Panc1 (cell line): ENCODE data around the gene FRMD1.

Experiments used
- POLR2AphosphoS5 ChIP-seq: IDR thresholded peaks from 2 replicates; pipeline ENCODE4 v1.6.1; 2012; ENCODE audit warnings: mild to moderate bottlenecking, low read depth, low read length, moderate library complexity
- SIN3A ChIP-seq: IDR thresholded peaks from 2 replicates; pipeline ENCODE4 v1.6.1; 2012; ENCODE audit warnings: low read depth, mild to moderate bottlenecking, low read length, moderate library complexity, borderline replicate concordance; ENCODE audit not compliant: insufficient read depth
- TF ChIP-seq, protein P1 (sequence below): fragments of 450-650 bp; IDR thresholded peaks from 2 replicates; pipeline ENCODE4 v1.5.1; 2017; ENCODE audit warnings: mild to moderate bottlenecking
- TF ChIP-seq, protein P2 (sequence below), 2 experiments: IDR thresholded peaks; 2 replicates each; pipeline ENCODE4 v1.6.1; 2011 to 2012; ENCODE audit warnings: low read depth in 2 of 2, control low read depth in 1 of 2, low read length in 1 of 2, mild to moderate bottlenecking in 1 of 2, moderate library complexity in 1 of 2; ENCODE audit not compliant: insufficient read depth in 1 of 2

DNA sequence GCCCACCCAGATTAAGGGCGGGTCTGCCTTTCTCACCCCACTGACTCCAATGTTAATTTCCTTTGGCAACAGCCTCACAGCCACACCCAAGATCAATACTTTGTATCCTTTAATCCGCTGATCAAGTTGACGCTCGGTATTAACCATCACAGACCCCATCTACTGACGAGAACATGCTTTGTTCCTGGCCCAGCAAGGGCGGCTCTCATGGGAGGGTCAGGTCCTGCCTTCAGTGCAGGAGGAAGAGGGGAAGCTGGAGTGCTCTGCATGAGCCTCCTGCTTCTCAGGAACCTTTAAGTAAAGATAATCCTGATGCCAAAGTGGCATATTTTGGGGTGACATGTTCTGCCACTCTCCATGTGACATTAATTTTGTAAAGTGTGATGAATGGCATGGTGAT, 73.2 kb downstream of the FRMD1 start:
- TF ChIP-seq, protein P1, sequence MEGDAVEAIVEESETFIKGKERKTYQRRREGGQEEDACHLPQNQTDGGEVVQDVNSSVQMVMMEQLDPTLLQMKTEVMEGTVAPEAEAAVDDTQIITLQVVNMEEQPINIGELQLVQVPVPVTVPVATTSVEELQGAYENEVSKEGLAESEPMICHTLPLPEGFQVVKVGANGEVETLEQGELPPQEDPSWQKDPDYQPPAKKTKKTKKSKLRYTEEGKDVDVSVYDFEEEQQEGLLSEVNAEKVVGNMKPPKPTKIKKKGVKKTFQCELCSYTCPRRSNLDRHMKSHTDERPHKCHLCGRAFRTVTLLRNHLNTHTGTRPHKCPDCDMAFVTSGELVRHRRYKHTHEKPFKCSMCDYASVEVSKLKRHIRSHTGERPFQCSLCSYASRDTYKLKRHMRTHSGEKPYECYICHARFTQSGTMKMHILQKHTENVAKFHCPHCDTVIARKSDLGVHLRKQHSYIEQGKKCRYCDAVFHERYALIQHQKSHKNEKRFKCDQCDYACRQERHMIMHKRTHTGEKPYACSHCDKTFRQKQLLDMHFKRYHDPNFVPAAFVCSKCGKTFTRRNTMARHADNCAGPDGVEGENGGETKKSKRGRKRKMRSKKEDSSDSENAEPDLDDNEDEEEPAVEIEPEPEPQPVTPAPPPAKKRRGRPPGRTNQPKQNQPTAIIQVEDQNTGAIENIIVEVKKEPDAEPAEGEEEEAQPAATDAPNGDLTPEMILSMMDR = no peak
- TF ChIP-seq POLR2AphosphoS5 (no peak), SIN3A (no peak)
- TF ChIP-seq, protein P2, sequence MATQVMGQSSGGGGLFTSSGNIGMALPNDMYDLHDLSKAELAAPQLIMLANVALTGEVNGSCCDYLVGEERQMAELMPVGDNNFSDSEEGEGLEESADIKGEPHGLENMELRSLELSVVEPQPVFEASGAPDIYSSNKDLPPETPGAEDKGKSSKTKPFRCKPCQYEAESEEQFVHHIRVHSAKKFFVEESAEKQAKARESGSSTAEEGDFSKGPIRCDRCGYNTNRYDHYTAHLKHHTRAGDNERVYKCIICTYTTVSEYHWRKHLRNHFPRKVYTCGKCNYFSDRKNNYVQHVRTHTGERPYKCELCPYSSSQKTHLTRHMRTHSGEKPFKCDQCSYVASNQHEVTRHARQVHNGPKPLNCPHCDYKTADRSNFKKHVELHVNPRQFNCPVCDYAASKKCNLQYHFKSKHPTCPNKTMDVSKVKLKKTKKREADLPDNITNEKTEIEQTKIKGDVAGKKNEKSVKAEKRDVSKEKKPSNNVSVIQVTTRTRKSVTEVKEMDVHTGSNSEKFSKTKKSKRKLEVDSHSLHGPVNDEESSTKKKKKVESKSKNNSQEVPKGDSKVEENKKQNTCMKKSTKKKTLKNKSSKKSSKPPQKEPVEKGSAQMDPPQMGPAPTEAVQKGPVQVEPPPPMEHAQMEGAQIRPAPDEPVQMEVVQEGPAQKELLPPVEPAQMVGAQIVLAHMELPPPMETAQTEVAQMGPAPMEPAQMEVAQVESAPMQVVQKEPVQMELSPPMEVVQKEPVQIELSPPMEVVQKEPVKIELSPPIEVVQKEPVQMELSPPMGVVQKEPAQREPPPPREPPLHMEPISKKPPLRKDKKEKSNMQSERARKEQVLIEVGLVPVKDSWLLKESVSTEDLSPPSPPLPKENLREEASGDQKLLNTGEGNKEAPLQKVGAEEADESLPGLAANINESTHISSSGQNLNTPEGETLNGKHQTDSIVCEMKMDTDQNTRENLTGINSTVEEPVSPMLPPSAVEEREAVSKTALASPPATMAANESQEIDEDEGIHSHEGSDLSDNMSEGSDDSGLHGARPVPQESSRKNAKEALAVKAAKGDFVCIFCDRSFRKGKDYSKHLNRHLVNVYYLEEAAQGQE (IDR thresholded peaks at IDR 0.05; ENCODE audit: insufficient read depth in 1 of 2, low read depth in 2 of 2, low read length in 1 of 2) = no peak
